ENCODE data around the gene SERPINA9.

The SERPINA9 gene

GRCh38 chr14:94476023-94476422, at the start of gene SERPINA9:
TSS of gene SERPINA9 (minus strand) at chr14:94476197. CDS start at chr14:94469840, 6,357 bp downstream.
- H3K4me3 ChIP-seq (replicated peaks in 1 of 2; ENCODE audit: low read depth in 2 of 2, low read length in 2 of 2) = no peak within 1 kb of the TSS
- no peak for DNase-seq (ENCODE audit: low read depth in 2 of 2)
- TF ChIP-seq CTCF (IDR thresholded peaks at IDR 0.05; ENCODE audit: low read depth, low read length) = no peak

GRCh38 chr14:94524093-94524492, 48.1 kb upstream of the SERPINA9 start:
- DNase-seq (ENCODE audit: low read depth in 2 of 2) = no peak
- H3K4me3 ChIP-seq (replicated peaks in 1 of 2; ENCODE audit: low read depth in 2 of 2, low read length in 2 of 2) = no peak overlapping the region
- TF ChIP-seq CTCF (IDR thresholded peaks at IDR 0.05; ENCODE audit: low read depth, low read length) = no peak

- DNase-seq (ENCODE audit: low read depth in 2 of 2) = no peak
- no peak for TF ChIP-seq CTCF (IDR thresholded peaks at IDR 0.05; ENCODE audit: low read depth, low read length)
- no peak overlapping the region for H3K4me3 ChIP-seq (replicated peaks in 1 of 2; ENCODE audit: low read depth in 2 of 2, low read length in 2 of 2)
Measured at GRCh38 chr14:94523265-94523664, 47.3 kb upstream of the SERPINA9 start.

- DNase-seq (ENCODE audit: low read depth in 2 of 2) = no peak
- no peak overlapping the region for H3K4me3 ChIP-seq (replicated peaks in 1 of 2; ENCODE audit: low read depth in 2 of 2, low read length in 2 of 2)
- no peak for TF ChIP-seq CTCF (IDR thresholded peaks at IDR 0.05; ENCODE audit: low read depth, low read length)
Measured at GRCh38 chr14:94522115-94522724, 46.2 kb upstream of the SERPINA9 start.

GRCh38 chr14:94521375-94522114, 45.5 kb upstream of the SERPINA9 start:
- no peak for DNase-seq (ENCODE audit: low read depth in 2 of 2)
- no peak for TF ChIP-seq CTCF (IDR thresholded peaks at IDR 0.05; ENCODE audit: low read depth, low read length)
- H3K4me3 ChIP-seq (replicated peaks in 1 of 2; ENCODE audit: low read depth in 2 of 2, low read length in 2 of 2) = no peak overlapping the region

GRCh38 chr14:94517641-94518257, 41.8 kb upstream of the SERPINA9 start:
- H3K4me3 ChIP-seq (replicated peaks in 1 of 2; ENCODE audit: low read depth in 2 of 2, low read length in 2 of 2) = no peak overlapping the region
- no peak for DNase-seq (ENCODE audit: low read depth in 2 of 2)
- no peak for TF ChIP-seq CTCF (IDR thresholded peaks at IDR 0.05; ENCODE audit: low read depth, low read length)
